GM12892 (cell line): ENCODE measurements around the gene VWA5A.

ENCODE experiments used
- POLR2AphosphoS5 ChIP-seq: IDR thresholded peaks from 2 replicates; pipeline ENCODE4 v1.6.1; 2011; ENCODE audit warnings: low read depth, low read length, control low read depth
- TAF1 ChIP-seq: IDR thresholded peaks from 2 replicates; pipeline ENCODE4 v1.6.1; 2011; ENCODE audit warnings: low read depth, mild to moderate bottlenecking, control low read depth, low read length, borderline replicate concordance

GRCh38 chr11:124168796-124169195 lies 53.5 kb downstream of the VWA5A start:
- TF ChIP-seq TAF1 (no peak), POLR2AphosphoS5 (no peak)
